ENCODE data around the gene OR52E2.

The OR52E2 gene

DNA sequence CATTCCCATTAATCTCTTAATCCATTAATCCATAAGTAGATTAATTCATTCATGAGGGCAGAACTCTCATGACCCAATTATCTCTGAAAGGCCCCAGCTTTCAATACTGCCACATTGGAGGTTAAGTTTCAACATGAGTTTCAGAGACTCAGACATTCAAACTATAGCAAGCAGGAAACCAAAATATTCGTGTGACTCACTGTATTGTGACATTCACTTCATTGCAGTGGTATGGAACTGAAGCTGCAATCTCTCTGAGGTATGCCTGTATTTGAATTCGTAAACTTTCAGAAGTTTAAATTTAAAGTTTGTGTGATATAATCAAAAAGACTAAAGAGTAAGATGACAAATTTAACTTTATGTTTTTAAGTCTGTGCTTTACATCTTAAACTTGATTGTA lies 16.0 kb downstream of the OR52E2 start:
- Histone ChIP-seq H3K9me2 (replicated peaks; ENCODE audit: insufficient read depth, low read length) (no peaks in the 10 kb centered on the region), H3F3A (ENCODE audit: insufficient read depth, low read length) (no peaks in the 10 kb centered on the region), H3K4me2 (ENCODE audit: low read depth, low read length) (no peak overlapping the region), H3K36me3 (replicated peaks; ENCODE audit: insufficient read depth, low read length) (no peaks in the 10 kb centered on the region), H3K9ac (ENCODE audit: low read length) (no peak overlapping the region), H3K4me3 (ENCODE audit: low read length) (no peak overlapping the region), H3K79me2 (ENCODE audit: low read length) (no peaks in the 10 kb centered on the region), H3K27me3 (replicated peaks; ENCODE audit: insufficient read depth, low read length) (no peaks in the 10 kb centered on the region), H3K27ac (ENCODE audit: low read length) (no peak overlapping the region), H3K9me3 (replicated peaks; ENCODE audit: insufficient read depth, low read length) (no peaks in the 10 kb centered on the region), H2AFZ (ENCODE audit: low read length) (no peak overlapping the region), H3K4me1 (ENCODE audit: low read length) (no peaks in the 10 kb centered on the region), H4K20me1 (ENCODE audit: insufficient read depth, low read length) (no peaks in the 10 kb centered on the region)
- DNase-seq: no peak
- no peak for TF ChIP-seq EZH2phosphoT487 (IDR thresholded peaks at IDR 0.05; ENCODE audit: low read length)
- TF ChIP-seq, protein P1, sequence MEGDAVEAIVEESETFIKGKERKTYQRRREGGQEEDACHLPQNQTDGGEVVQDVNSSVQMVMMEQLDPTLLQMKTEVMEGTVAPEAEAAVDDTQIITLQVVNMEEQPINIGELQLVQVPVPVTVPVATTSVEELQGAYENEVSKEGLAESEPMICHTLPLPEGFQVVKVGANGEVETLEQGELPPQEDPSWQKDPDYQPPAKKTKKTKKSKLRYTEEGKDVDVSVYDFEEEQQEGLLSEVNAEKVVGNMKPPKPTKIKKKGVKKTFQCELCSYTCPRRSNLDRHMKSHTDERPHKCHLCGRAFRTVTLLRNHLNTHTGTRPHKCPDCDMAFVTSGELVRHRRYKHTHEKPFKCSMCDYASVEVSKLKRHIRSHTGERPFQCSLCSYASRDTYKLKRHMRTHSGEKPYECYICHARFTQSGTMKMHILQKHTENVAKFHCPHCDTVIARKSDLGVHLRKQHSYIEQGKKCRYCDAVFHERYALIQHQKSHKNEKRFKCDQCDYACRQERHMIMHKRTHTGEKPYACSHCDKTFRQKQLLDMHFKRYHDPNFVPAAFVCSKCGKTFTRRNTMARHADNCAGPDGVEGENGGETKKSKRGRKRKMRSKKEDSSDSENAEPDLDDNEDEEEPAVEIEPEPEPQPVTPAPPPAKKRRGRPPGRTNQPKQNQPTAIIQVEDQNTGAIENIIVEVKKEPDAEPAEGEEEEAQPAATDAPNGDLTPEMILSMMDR (IDR thresholded peaks at IDR 0.05; ENCODE audit: low read length): no peak
- TF ChIP-seq EZH2 (optimal IDR thresholded peaks at IDR 0.05; ENCODE audit: low read depth, low read length): no peak

DNA sequence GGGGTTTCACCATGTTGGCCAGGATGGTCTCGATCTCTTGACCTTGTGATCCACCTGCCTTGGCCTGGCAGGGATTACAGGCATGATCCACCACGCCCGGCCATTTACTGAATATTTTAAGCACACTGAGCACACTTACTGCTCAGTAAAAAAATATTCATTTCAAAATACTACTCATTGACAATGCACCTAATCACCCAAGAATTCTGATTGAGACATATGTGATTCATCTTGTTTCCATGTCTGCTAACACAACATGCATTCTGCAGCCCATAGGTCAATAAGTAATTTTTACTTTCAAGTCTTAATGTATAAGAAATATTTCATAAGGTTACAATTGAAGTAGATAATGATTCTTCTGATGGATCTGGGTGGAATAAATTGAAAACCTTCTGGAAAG lies 17.3 kb downstream of the OR52E2 start:
- Histone ChIP-seq H3K27ac (ENCODE audit: low read length) (no peak overlapping the region), H3K4me3 (ENCODE audit: low read length) (no peak overlapping the region), H3K9ac (ENCODE audit: low read length) (no peak overlapping the region), H3K9me3 (replicated peaks; ENCODE audit: insufficient read depth, low read length) (no peaks in the 10 kb centered on the region), H4K20me1 (ENCODE audit: insufficient read depth, low read length) (no peaks in the 10 kb centered on the region), H2AFZ (ENCODE audit: low read length) (no peak overlapping the region), H3F3A (ENCODE audit: insufficient read depth, low read length) (no peaks in the 10 kb centered on the region), H3K27me3 (replicated peaks; ENCODE audit: insufficient read depth, low read length) (no peaks in the 10 kb centered on the region), H3K36me3 (replicated peaks; ENCODE audit: insufficient read depth, low read length) (no peaks in the 10 kb centered on the region), H3K4me2 (ENCODE audit: low read depth, low read length) (no peak overlapping the region), H3K79me2 (ENCODE audit: low read length) (no peaks in the 10 kb centered on the region), H3K9me2 (replicated peaks; ENCODE audit: insufficient read depth, low read length) (no peaks in the 10 kb centered on the region), H3K4me1 (ENCODE audit: low read length) (no peaks in the 10 kb centered on the region)
- TF ChIP-seq EZH2phosphoT487 (IDR thresholded peaks at IDR 0.05; ENCODE audit: low read length) (no peak), EZH2 (optimal IDR thresholded peaks at IDR 0.05; ENCODE audit: low read depth, low read length) (no peak)
- TF ChIP-seq, protein P1 (IDR thresholded peaks at IDR 0.05; ENCODE audit: low read length): no peak
- DNase-seq: no peak

- Histone ChIP-seq H3K27ac (ENCODE audit: low read length) (no peak overlapping the region), H4K20me1 (ENCODE audit: insufficient read depth, low read length) (no peaks in the 10 kb centered on the region), H3K9me2 (replicated peaks; ENCODE audit: insufficient read depth, low read length) (no peaks in the 10 kb centered on the region), H2AFZ (ENCODE audit: low read length) (no peak overlapping the region), H3K9ac (ENCODE audit: low read length) (no peak overlapping the region), H3K4me3 (ENCODE audit: low read length) (no peak overlapping the region), H3K9me3 (replicated peaks; ENCODE audit: insufficient read depth, low read length) (no peaks in the 10 kb centered on the region), H3K36me3 (replicated peaks; ENCODE audit: insufficient read depth, low read length) (no peaks in the 10 kb centered on the region), H3F3A (ENCODE audit: insufficient read depth, low read length) (no peaks in the 10 kb centered on the region), H3K79me2 (ENCODE audit: low read length) (no peaks in the 10 kb centered on the region), H3K4me1 (ENCODE audit: low read length) (no peaks in the 10 kb centered on the region), H3K4me2 (ENCODE audit: low read depth, low read length) (no peak overlapping the region), H3K27me3 (replicated peaks; ENCODE audit: insufficient read depth, low read length) (no peaks in the 10 kb centered on the region)
- no peak for DNase-seq
- TF ChIP-seq, protein P1 (IDR thresholded peaks at IDR 0.05; ENCODE audit: low read length): no peak
- no peak for TF ChIP-seq EZH2phosphoT487 (IDR thresholded peaks at IDR 0.05; ENCODE audit: low read length)
- no peak for TF ChIP-seq EZH2 (optimal IDR thresholded peaks at IDR 0.05; ENCODE audit: low read depth, low read length)
Measured at GRCh38 chr11:5040876-5041275, 18.6 kb downstream of the OR52E2 start.
